ENCODE measurements around the gene FOSL2.

The FOSL2 gene

GRCh38 chr2:28413152-28413898 lies 20.7 kb downstream of the FOSL2 start:
- DNase-seq (ENCODE audit: low spot score) = peak; percentile 51

- DNase-seq (ENCODE audit: low spot score) = no peak
Observed at GRCh38 chr2:28413899-28414295, 21.2 kb downstream of the FOSL2 start.

- DNase-seq (ENCODE audit: low spot score) = no peak
Observed at GRCh38 chr2:28414583-28414982, 21.9 kb downstream of the FOSL2 start.

GRCh38 chr2:28415010-28415409 lies 22.4 kb downstream of the FOSL2 start:
- no peak for DNase-seq (ENCODE audit: low spot score)

GRCh38 chr2:28415715-28416114 lies 23.1 kb downstream of the FOSL2 start:
- DNase-seq (ENCODE audit: low spot score) = no peak

GRCh38 chr2:28419003-28419402 lies 26.3 kb downstream of the FOSL2 start:
- no peak for DNase-seq (ENCODE audit: low spot score)

GRCh38 chr2:28419443-28420270 lies 27.0 kb downstream of the FOSL2 start:
- DNase-seq (ENCODE audit: low spot score) = no peak

GRCh38 chr2:28420722-28421121 lies 28.1 kb downstream of the FOSL2 start:
- DNase-seq (ENCODE audit: low spot score) = no peak

GRCh38 chr2:28422908-28423741 lies 30.5 kb downstream of the FOSL2 start:
- no peak for DNase-seq (ENCODE audit: low spot score)

GRCh38 chr2:28423856-28424605 lies 31.4 kb downstream of the FOSL2 start:
- no peak for DNase-seq (ENCODE audit: low spot score)

- no peak for DNase-seq (ENCODE audit: low spot score)
Observed at GRCh38 chr2:28424799-28425463, 32.3 kb downstream of the FOSL2 start.

- DNase-seq (ENCODE audit: low spot score) = no peak
Observed at GRCh38 chr2:28425464-28425835, 32.8 kb downstream of the FOSL2 start.

GRCh38 chr2:28427741-28428415 lies 35.2 kb downstream of the FOSL2 start:
- DNase-seq (ENCODE audit: low spot score) = no peak

- no peak for DNase-seq (ENCODE audit: low spot score)
Observed at GRCh38 chr2:28428486-28428885, 35.8 kb downstream of the FOSL2 start.

- no peak for DNase-seq (ENCODE audit: low spot score)
Observed at GRCh38 chr2:28429636-28430376, 37.1 kb downstream of the FOSL2 start.

- no peak for DNase-seq (ENCODE audit: low spot score)
Observed at GRCh38 chr2:28430377-28430765, 37.7 kb downstream of the FOSL2 start.

GRCh38 chr2:28430788-28431418 lies 38.2 kb downstream of the FOSL2 start:
- no peak for DNase-seq (ENCODE audit: low spot score)

GRCh38 chr2:28431741-28432140 lies 39.1 kb downstream of the FOSL2 start:
- DNase-seq (ENCODE audit: low spot score) = no peak

GRCh38 chr2:28432362-28432761 lies 39.7 kb downstream of the FOSL2 start:
- no peak for DNase-seq (ENCODE audit: low spot score)

- no peak for DNase-seq (ENCODE audit: low spot score)
Observed at GRCh38 chr2:28433215-28433614, 40.6 kb downstream of the FOSL2 start.
